Activated T-helper 17 cell treated with anti-CD3 and anti-CD28 coated beads, Interleukin-2, amount 50 U/mL, for 72 hours (primary cell): ENCODE results near the gene FLYWCH1. TPM values are rescaled to one million over a fixed set of nuclear protein-coding genes. Genes with fewer than 3 reads are reported as not detected.

Source experiments
- ATAC-seq: fragments of 150-1000 bp; cut with Tn5 transposase; replicated peaks from 2 replicates; pipeline ENCODE4 v1.10.0; 2021; ENCODE audit warnings: mild to moderate bottlenecking, moderate library complexity
- H3K27ac Mint-ChIP-seq: one replicate; pipeline ENCODE4 v1.8.0; 2022; ENCODE audit warnings: mixed read lengths
- H3K27me3 Mint-ChIP-seq: one replicate; pipeline ENCODE4 v1.8.0; 2022; ENCODE audit warnings: mixed read lengths
- H3K36me3 Mint-ChIP-seq: one replicate; pipeline ENCODE4 v1.8.0; 2022; ENCODE audit warnings: low read depth, mild to moderate bottlenecking, mixed read lengths
- H3K4me1 Mint-ChIP-seq: one replicate; pipeline ENCODE4 v1.8.0; 2022; ENCODE audit warnings: mixed read lengths
- H3K4me3 Mint-ChIP-seq: one replicate; pipeline ENCODE4 v1.8.0; 2022; ENCODE audit warnings: mild to moderate bottlenecking, mixed read lengths
- H3K9me3 Mint-ChIP-seq: one replicate; pipeline ENCODE4 v1.8.0; 2022; ENCODE audit warnings: mixed read lengths
- total RNA-seq, 2 donors: library from RNA; stranded (reverse); gene quantifications; one replicate each; pipeline ENCODE4 v1.2.3, GENCODE V29; 2022

The FLYWCH1 gene
- total RNA-seq, 2 donors from 2014 or later = 52.4 to 61.1 TPM

- no peak for ATAC-seq
- Mint-ChIP-seq H3K27me3 (no peaks in the 10 kb centered on the region), H3K4me3 (peak overlapping the region; percentile 87), H3K27ac (peak overlapping the region; percentile 78), H3K36me3 (no peaks in the 10 kb centered on the region), H3K4me1 (peaks cover 5% of the 10 kb centered on the region), H3K9me3 (no peaks in the 10 kb centered on the region)
Measured at GRCh38 chr16:2884041-2884451, 27.7 kb upstream of the FLYWCH1 start.

- no peaks in the 10 kb centered on the region for H3K4me1 Mint-ChIP-seq
- ATAC-seq = no peak
- no peaks in the 10 kb centered on the region for H3K9me3 Mint-ChIP-seq
- no peak overlapping the region for H3K4me3 Mint-ChIP-seq
- H3K27ac Mint-ChIP-seq = no peak overlapping the region
- no peaks in the 10 kb centered on the region for H3K27me3 Mint-ChIP-seq
- H3K36me3 Mint-ChIP-seq = no peaks in the 10 kb centered on the region
Measured at GRCh38 chr16:2894231-2894630, 17.5 kb upstream of the FLYWCH1 start.

- Mint-ChIP-seq H3K4me3 (no peak overlapping the region), H3K27me3 (no peaks in the 10 kb centered on the region), H3K9me3 (no peaks in the 10 kb centered on the region), H3K36me3 (no peaks in the 10 kb centered on the region), H3K27ac (no peak overlapping the region), H3K4me1 (no peaks in the 10 kb centered on the region)
- ATAC-seq = no peak
Measured at GRCh38 chr16:2895813-2896212, 15.9 kb upstream of the FLYWCH1 start.

- H3K4me3 Mint-ChIP-seq = no peak overlapping the region
- ATAC-seq = no peak
- no peak overlapping the region for H3K27ac Mint-ChIP-seq
- H3K27me3 Mint-ChIP-seq = no peaks in the 10 kb centered on the region
- no peaks in the 10 kb centered on the region for H3K4me1 Mint-ChIP-seq
- no peaks in the 10 kb centered on the region for H3K36me3 Mint-ChIP-seq
- H3K9me3 Mint-ChIP-seq = no peaks in the 10 kb centered on the region
Measured at GRCh38 chr16:2896480-2897010, 15.2 kb upstream of the FLYWCH1 start.

- H3K36me3 Mint-ChIP-seq = no peaks in the 10 kb centered on the region
Measured at GRCh38 chr16:2897110-2897509, 14.6 kb upstream of the FLYWCH1 start.

GRCh38 chr16:2898831-2899563, 12.7 kb upstream of the FLYWCH1 start:
- no peaks in the 10 kb centered on the region for H3K27me3 Mint-ChIP-seq
- no peaks in the 10 kb centered on the region for H3K9me3 Mint-ChIP-seq
- H3K4me3 Mint-ChIP-seq = no peak overlapping the region

More at GRCh38 chr16:2897110-2897509, 14.6 kb upstream of the FLYWCH1 start:
- H3K4me3 Mint-ChIP-seq = no peak overlapping the region
- H3K9me3 Mint-ChIP-seq = no peaks in the 10 kb centered on the region
- no peak overlapping the region for H3K27ac Mint-ChIP-seq
- H3K4me1 Mint-ChIP-seq = no peaks in the 10 kb centered on the region
- no peaks in the 10 kb centered on the region for H3K27me3 Mint-ChIP-seq
- no peak for ATAC-seq

GRCh38 chr16:2899564-2900072, 12.1 kb upstream of the FLYWCH1 start:
- H3K27ac Mint-ChIP-seq = no peak overlapping the region
- H3K36me3 Mint-ChIP-seq = no peaks in the 10 kb centered on the region
- H3K9me3 Mint-ChIP-seq = no peaks in the 10 kb centered on the region
- H3K4me1 Mint-ChIP-seq = peaks cover 6% of the 10 kb centered on the region
- no peak for ATAC-seq
- no peaks in the 10 kb centered on the region for H3K27me3 Mint-ChIP-seq
- H3K4me3 Mint-ChIP-seq = no peak overlapping the region

More at GRCh38 chr16:2898831-2899563, 12.7 kb upstream of the FLYWCH1 start:
- ATAC-seq = no peak
- H3K36me3 Mint-ChIP-seq = no peaks in the 10 kb centered on the region
- peaks cover 4% of the 10 kb centered on the region for H3K4me1 Mint-ChIP-seq
- H3K27ac Mint-ChIP-seq = no peak overlapping the region

GRCh38 chr16:2900526-2901075, 11.1 kb upstream of the FLYWCH1 start:
- Mint-ChIP-seq H3K9me3 (no peaks in the 10 kb centered on the region), H3K27ac (no peak overlapping the region), H3K4me3 (no peak overlapping the region), H3K4me1 (peaks cover 6% of the 10 kb centered on the region), H3K27me3 (no peaks in the 10 kb centered on the region), H3K36me3 (no peaks in the 10 kb centered on the region)
- ATAC-seq = no peak

- no peaks in the 10 kb centered on the region for H3K9me3 Mint-ChIP-seq
- H3K4me1 Mint-ChIP-seq = peaks cover 16% of the 10 kb centered on the region
- no peaks in the 10 kb centered on the region for H3K36me3 Mint-ChIP-seq
- no peak overlapping the region for H3K4me3 Mint-ChIP-seq
- no peak overlapping the region for H3K27ac Mint-ChIP-seq
- no peak for ATAC-seq
- H3K27me3 Mint-ChIP-seq = no peaks in the 10 kb centered on the region
Measured at GRCh38 chr16:2902337-2903130, 9.2 kb upstream of the FLYWCH1 start.

GRCh38 chr16:2904100-2904921, 7.4 kb upstream of the FLYWCH1 start:
- Mint-ChIP-seq H3K36me3 (no peaks in the 10 kb centered on the region), H3K27me3 (no peaks in the 10 kb centered on the region), H3K4me3 (peak overlapping the region; percentile 92), H3K4me1 (peaks cover 16% of the 10 kb centered on the region), H3K27ac (peak overlapping the region; percentile 93), H3K9me3 (no peaks in the 10 kb centered on the region)
- peak; percentile 57 for ATAC-seq

- ATAC-seq = no peak
- Mint-ChIP-seq H3K4me3 (peak overlapping the region; percentile 92), H3K27me3 (no peaks in the 10 kb centered on the region), H3K9me3 (no peaks in the 10 kb centered on the region), H3K4me1 (peaks cover 16% of the 10 kb centered on the region), H3K27ac (peak overlapping the region; percentile 93), H3K36me3 (no peaks in the 10 kb centered on the region)
Measured at GRCh38 chr16:2904922-2905240, 6.8 kb upstream of the FLYWCH1 start.

GRCh38 chr16:2905241-2905987, 6.3 kb upstream of the FLYWCH1 start:
- H3K27me3 Mint-ChIP-seq = no peaks in the 10 kb centered on the region
- H3K27ac Mint-ChIP-seq = peak overlapping the region; percentile 67
- H3K4me1 Mint-ChIP-seq = peaks cover 16% of the 10 kb centered on the region
- no peaks in the 10 kb centered on the region for H3K9me3 Mint-ChIP-seq
- peak overlapping the region; percentile 92 for H3K4me3 Mint-ChIP-seq
- H3K36me3 Mint-ChIP-seq = no peaks in the 10 kb centered on the region
- ATAC-seq = peak; percentile 83

GRCh38 chr16:2905988-2906387, 5.7 kb upstream of the FLYWCH1 start:
- H3K27ac Mint-ChIP-seq = peak overlapping the region; percentile 67
- H3K27me3 Mint-ChIP-seq = no peaks in the 10 kb centered on the region
- no peak for ATAC-seq
- no peaks in the 10 kb centered on the region for H3K36me3 Mint-ChIP-seq
- no peaks in the 10 kb centered on the region for H3K9me3 Mint-ChIP-seq
- peaks cover 16% of the 10 kb centered on the region for H3K4me1 Mint-ChIP-seq
- peak overlapping the region; percentile 92 for H3K4me3 Mint-ChIP-seq
